HepG2 (cell line): Measurements from ENCODE around the gene SLC4A11. TPM values are rescaled to one million over a fixed set of nuclear protein-coding genes. Genes with fewer than 3 reads are reported as not detected.
A peak's percentile ranks its signal among the peaks of the same experiment; 100 is the strongest.

ENCODE experiments used
- ATAC-seq: fragments of 200-7000 bp; cut with Tn5 transposase; 3 replicates; pipeline ENCODE4 v1.9.1; 2020; ENCODE audit warnings: mild to moderate bottlenecking, moderate library complexity
- BruUV-seq: library from RNA; stranded (reverse); fragments of 400-500 nt; replicated peaks from 2 replicates; lab custom pipeline; 2021; lab: Mats Ljungman, UMichigan
- CTCF ChIA-PET: fragments of 300-600 bp; formaldehyde crosslinking; extraction: SDS; loops from one replicate; lab custom pipeline; 2021; ENCODE audit warnings: low total read pairs, inconsistent platforms, low intra/inter-chr PET ratio; lab: Yijun Ruan, JAX
- POLR2A ChIA-PET: fragments of 350-600 bp; sonication (Branson Sonifier 250); formaldehyde crosslinking; loops from one replicate; lab custom pipeline; 2020; ENCODE audit warnings: antibody characterized with exemption, inconsistent platforms; lab: Yijun Ruan, JAX
- DNase-seq: peaks from one replicate; pipeline ENCODE4 v3.0.0-alpha.2; 2015; ENCODE audit warnings: low spot score
- FAIRE-seq: peaks from 3 replicates; lab custom pipeline; 2011; peaks lifted over from hg19 to GRCh38; lab: Jason Lieb, UNC
- H2AFZ ChIP-seq: one replicate; pipeline ENCODE4 v1.6.1; 2011; ENCODE audit warnings: low read length, inconsistent platforms
- H3K27ac ChIP-seq: fragments of 300-600 bp; 3 replicates; pipeline ENCODE4 v1.8.0; 2011; ENCODE audit warnings: mixed run types, mild to moderate bottlenecking, mixed read lengths, low read length, inconsistent platforms; ENCODE audit not compliant: insufficient read depth; ENCODE audit errors: extremely low read length
- H3K27me3 ChIP-seq, 2 experiments: fragments of 200-600 bp in 1 of 2; 2 replicates in 1 of 2; 3 replicates in 1 of 2; pipeline versions ENCODE4 v1.6.0 to v1.8.0; 2011; ENCODE audit warnings: low read length in 2 of 2, mild to moderate bottlenecking in 2 of 2, moderate library complexity in 2 of 2, inconsistent platforms in 1 of 2; ENCODE audit not compliant: insufficient read depth in 2 of 2, control insufficient read depth in 1 of 2
- H3K36me3 ChIP-seq, 2 experiments: fragments of 200-600 bp in 1 of 2; replicated peaks in 1 of 2; 2 replicates in 1 of 2; 3 replicates in 1 of 2; pipeline versions ENCODE4 v1.5.1 to v1.8.0; 2011; ENCODE audit warnings: low read length in 2 of 2, inconsistent platforms in 1 of 2; ENCODE audit not compliant: insufficient read depth in 2 of 2, control insufficient read depth in 1 of 2
- H3K4me1 ChIP-seq: 2 replicates; pipeline ENCODE4 v1.5.1; 2012; ENCODE audit warnings: low read length, inconsistent platforms; ENCODE audit not compliant: insufficient read depth
- H3K4me2 ChIP-seq: 2 replicates; pipeline ENCODE4 v1.6.0; 2011; ENCODE audit warnings: low read depth, low read length, inconsistent platforms
- H3K4me3 ChIP-seq, 3 experiments: fragments of 200-600 bp in 1 of 3; sonication (generic), shearing (Covaris generic) in 1 of 3; replicated peaks in 1 of 3; 2 replicates each; pipeline ENCODE4 v1.5.1; 2011 to 2016; ENCODE audit warnings: low read length in 3 of 3, inconsistent platforms in 2 of 3, low read depth in 2 of 3, mild to moderate bottlenecking in 2 of 3, control low read depth in 1 of 3, mixed read lengths in 1 of 3; ENCODE audit not compliant: insufficient read depth in 1 of 3
- H3K79me2 ChIP-seq: one replicate; pipeline ENCODE4 v1.6.1; 2011; ENCODE audit warnings: low read length, inconsistent platforms; ENCODE audit not compliant: insufficient read depth
- H3K9ac ChIP-seq: 2 replicates; pipeline ENCODE4 v1.6.0; 2011; ENCODE audit warnings: mild to moderate bottlenecking, low read depth, low read length, inconsistent platforms; ENCODE audit not compliant: insufficient read depth
- H3K9me3 ChIP-seq: 2 replicates; pipeline ENCODE4 v1.5.1; 2012; ENCODE audit warnings: mild to moderate bottlenecking, low read length
- H4K20me1 ChIP-seq: 2 replicates; pipeline ENCODE4 v1.6.0; 2011; ENCODE audit warnings: inconsistent platforms, mild to moderate bottlenecking, low read length, moderate library complexity; ENCODE audit not compliant: insufficient read depth
- JUN ChIP-seq: sonication (generic); formaldehyde crosslinking; IDR thresholded peaks from 2 replicates; pipeline ENCODE4 v1.4.0; 2020; ENCODE audit warnings: mild to moderate bottlenecking, missing genetic modification reagents
- MEIS2 ChIP-seq: sonication (generic); formaldehyde crosslinking; IDR thresholded peaks from 2 replicates; pipeline ENCODE4 v1.9.0; 2021; ENCODE audit warnings: mild to moderate bottlenecking, missing genetic modification reagents
- NFAT5 ChIP-seq: sonication (generic); formaldehyde crosslinking; IDR thresholded peaks from 2 replicates; pipeline ENCODE4 v1.4.0; 2020; ENCODE audit warnings: missing genetic modification reagents
- NFKB2 ChIP-seq: sonication (generic); formaldehyde crosslinking; IDR thresholded peaks from 2 replicates; pipeline ENCODE4 v1.4.0; 2020; ENCODE audit warnings: missing genetic modification reagents, borderline replicate concordance
- TIGD3 ChIP-seq: sonication (generic); formaldehyde crosslinking; IDR thresholded peaks from 2 replicates; pipeline ENCODE4 v1.5.1; 2020; ENCODE audit warnings: mild to moderate bottlenecking, missing genetic modification reagents, borderline replicate concordance
- WGBS: methylation state at CpG from one replicate; pipeline ENCODE4 v1.1.6; 2017; ENCODE audit warnings: low lambda C conversion rate; 5-methylcytosine and 5-hydroxymethylcytosine counted together
- in situ Hi-C: cut with HindIII; loops from 2 replicates; pipeline ENCODE4 v1.10.0; 2017; ENCODE audit warnings: low pct_unique_long_range_greater_than_20kb; ENCODE audit not compliant: extremely low pct_ligation_motif_present
- intact Hi-C: fragments of 100-400 bp; cut with micrococcal nuclease; formaldehyde crosslinking; loops from one replicate; pipeline ENCODE4 v1.10.0; 2022; ENCODE audit not compliant: unreplicated experiment
- polyA plus RNA-seq, 8 experiments: library from polyadenylated mRNA; depleted of rRNA in 3 of 8; stranded (reverse) in 7 of 8; unstranded in 1 of 8; fragments of >200 nt; fragmentation: Illumina TruSeq in 4 of 8; extraction: Trizol in 4 of 8; gene quantifications; 2 replicates each; pipeline versions ENCODE4 v1.2.1 to v1.2.3, GENCODE V29; 2011 to 2016; ENCODE audit warnings: low read depth in 4 of 8, missing spikeins in 1 of 8, mixed read lengths in 1 of 8; ENCODE audit not compliant: insufficient read depth in 1 of 8
- total RNA-seq, 5 experiments: library from RNA; depleted of rRNA; stranded (reverse); fragments of >200 nt; fragmentation: Illumina TruSeq; extraction: Trizol; gene quantifications; 2 replicates each; pipeline ENCODE4 v1.2.3, GENCODE V29; 2016; ENCODE audit warnings: low read depth in 1 of 5
- TF ChIP-seq, protein P1 (sequence below): sonication (generic); formaldehyde crosslinking; IDR thresholded peaks from 2 replicates; pipeline ENCODE4 v1.4.0; 2020; ENCODE audit warnings: low read depth, mild to moderate bottlenecking, missing genetic modification reagents
- TF ChIP-seq, protein P2 (sequence below): sonication (generic); IDR thresholded peaks from 2 replicates; pipeline ENCODE4 v1.6.1; 2016; ENCODE audit warnings: low read depth, borderline replicate concordance

SLC4A11 gene
- total and polyA plus RNA-seq, 2 of the 13 experiments (the other 11 are each of a cell fraction or from before 2014, with no cell fraction given) = 3.9 to 27.0 TPM

DNA sequence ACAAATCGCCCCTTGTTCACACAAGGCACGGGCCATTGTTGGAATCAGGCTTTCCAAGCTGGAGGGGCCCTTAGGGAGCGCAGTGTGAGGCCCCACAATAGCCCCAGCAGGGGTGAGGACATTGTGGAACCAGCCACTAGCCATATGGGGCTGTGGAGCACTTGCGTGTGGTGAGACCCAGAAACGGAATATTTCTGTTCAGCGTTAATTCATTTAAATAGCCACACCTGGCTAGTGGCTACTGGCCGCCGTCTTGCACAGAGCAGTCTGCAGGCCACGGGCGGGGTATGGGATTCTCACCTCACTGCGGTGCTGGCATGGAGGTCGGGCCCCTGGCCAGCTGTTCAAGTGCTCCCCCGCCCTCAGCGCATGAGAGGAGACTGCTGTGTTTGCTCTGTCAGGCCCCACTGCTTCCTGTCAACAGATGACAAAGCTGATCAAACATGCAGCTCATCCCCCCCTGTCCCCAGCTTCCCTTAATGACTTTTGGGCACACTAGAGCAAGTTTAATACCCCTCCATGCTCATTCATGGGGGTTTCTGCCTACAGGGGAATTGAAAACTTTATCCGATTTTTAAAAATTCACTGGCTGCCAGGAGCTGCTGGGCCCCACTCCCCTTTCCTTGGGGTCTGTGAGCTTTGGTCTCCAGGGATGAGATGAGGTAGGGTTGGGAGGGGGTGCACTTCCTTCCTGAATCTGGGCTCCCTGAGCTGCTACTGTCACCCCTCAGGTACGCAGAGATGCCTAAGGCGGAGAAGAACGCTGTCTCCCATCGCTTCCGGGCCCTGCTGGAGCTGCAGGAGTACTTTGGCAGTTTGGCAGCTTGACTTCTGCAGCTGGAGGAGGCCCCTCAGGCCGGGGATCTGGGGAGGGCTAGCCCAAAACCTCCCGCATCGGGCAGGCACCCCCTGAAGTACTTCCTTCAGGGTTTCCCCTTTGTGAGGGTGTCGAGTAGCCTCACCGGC lies 16.1 kb downstream of the SLC4A11 start (continued):
- TF ChIP-seq, protein P1, sequence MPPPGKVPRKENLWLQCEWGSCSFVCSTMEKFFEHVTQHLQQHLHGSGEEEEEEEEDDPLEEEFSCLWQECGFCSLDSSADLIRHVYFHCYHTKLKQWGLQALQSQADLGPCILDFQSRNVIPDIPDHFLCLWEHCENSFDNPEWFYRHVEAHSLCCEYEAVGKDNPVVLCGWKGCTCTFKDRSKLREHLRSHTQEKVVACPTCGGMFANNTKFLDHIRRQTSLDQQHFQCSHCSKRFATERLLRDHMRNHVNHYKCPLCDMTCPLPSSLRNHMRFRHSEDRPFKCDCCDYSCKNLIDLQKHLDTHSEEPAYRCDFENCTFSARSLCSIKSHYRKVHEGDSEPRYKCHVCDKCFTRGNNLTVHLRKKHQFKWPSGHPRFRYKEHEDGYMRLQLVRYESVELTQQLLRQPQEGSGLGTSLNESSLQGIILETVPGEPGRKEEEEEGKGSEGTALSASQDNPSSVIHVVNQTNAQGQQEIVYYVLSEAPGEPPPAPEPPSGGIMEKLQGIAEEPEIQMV (CRISPR knock-in tag) = peak; percentile 91

DNA sequence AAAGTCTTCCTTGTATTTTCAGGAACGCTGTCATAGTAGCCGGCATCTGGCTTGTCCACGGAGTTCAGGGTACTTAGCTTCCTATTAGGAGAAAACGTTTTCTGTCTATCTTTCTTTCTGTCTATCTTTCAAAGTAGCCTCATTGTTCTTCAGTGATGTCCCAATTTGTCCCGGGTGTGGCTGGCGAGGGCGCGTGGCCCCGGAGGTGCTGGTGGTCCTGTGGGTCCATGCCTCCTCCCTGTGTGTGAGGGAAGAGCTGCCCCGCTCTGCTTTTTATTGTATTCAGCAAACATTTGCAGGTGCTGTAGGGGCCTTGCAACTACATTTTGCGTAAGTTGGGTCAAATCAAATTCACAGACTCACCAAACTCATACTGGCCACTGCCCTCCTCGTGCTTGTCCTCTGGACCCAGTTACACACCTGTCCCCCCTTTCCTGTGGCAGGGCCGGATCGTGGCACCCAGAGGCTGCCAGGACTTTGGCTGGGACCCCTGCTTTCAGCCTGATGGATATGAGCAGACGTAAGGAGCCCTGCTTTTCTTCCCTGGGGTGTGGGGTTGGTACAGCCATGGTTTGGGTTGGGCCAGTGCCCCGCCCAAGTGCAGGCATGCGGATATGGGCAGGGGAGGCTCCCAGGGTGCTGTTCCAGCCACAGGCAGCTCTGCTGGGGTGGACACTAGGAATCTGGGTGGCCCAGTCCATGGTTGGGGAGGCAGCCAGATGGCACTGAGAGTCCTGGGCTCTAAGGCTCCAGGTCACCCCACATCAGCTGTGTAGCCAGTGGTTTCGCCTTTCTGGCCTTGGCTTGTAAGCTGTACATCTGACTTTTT lies 17.4 kb downstream of the SLC4A11 start:
- H3K27me3 ChIP-seq = no peaks in the 10 kb centered on the region
- peaks cover 88% of the 10 kb centered on the region for H3K4me1 ChIP-seq
- H3K79me2 ChIP-seq = no peaks in the 10 kb centered on the region
- H3K9me3 ChIP-seq = no peaks in the 10 kb centered on the region
- H3K4me2 ChIP-seq = no peak overlapping the region
- no peak overlapping the region for H3K9ac ChIP-seq
- H3K36me3 ChIP-seq = peaks cover 11 to 22% of the 10 kb centered on the region in 2 experiments
- DNase-seq = no peak
- peak overlapping the region; percentile 73 for H3K27ac ChIP-seq
- no peaks in the 10 kb centered on the region for H4K20me1 ChIP-seq
- 85% methylated on average over 18 of the region's 18 CpGs for WGBS
- in situ Hi-C loops (no loop called here), intact Hi-C loops (no loop called here)
- no peak for ATAC-seq
- ChIA-PET POLR2A (interaction anchor here (1.1 to 10.0 kb wide), 10 partner anchors 10 to 322 kb away, joined by 3 to 149 read pairs (median 12); partner anchors contain the start of genes DDRGK1, FASTKD5, ITPA and MRPS26), CTCF (interaction anchor here (1.5 to 3.9 kb wide), 2 partner anchors 28 to 29 kb away, joined by 4 to 86 read pairs; no protein-coding TSS in a partner anchor)
- H3K4me3 ChIP-seq = no peak overlapping the region
- H2AFZ ChIP-seq = no peak overlapping the region
- no peak for FAIRE-seq
- BruUV-seq = no TSS peak
- TF ChIP-seq NFAT5 (CRISPR knock-in tag) (0 out of 2 replicates have a peak, but pooled peaks have one; percentile 18), MEIS2 (CRISPR knock-in tag) (peak; percentile 36; the same call in 1 of the 2 replicates), TIGD3 (CRISPR knock-in tag) (0 out of 2 replicates have a peak, but pooled peaks have one; percentile 34), NFKB2 (CRISPR knock-in tag) (peak; percentile 63; the same call in 1 of the 2 replicates), JUN (0 out of 2 replicates have a peak, but pooled peaks have one; percentile 30)
- TF ChIP-seq, protein P2, sequence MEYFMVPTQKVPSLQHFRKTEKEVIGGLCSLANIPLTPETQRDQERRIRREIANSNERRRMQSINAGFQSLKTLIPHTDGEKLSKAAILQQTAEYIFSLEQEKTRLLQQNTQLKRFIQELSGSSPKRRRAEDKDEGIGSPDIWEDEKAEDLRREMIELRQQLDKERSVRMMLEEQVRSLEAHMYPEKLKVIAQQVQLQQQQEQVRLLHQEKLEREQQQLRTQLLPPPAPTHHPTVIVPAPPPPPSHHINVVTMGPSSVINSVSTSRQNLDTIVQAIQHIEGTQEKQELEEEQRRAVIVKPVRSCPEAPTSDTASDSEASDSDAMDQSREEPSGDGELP = peak; percentile 56; the same call in 1 of the 2 replicates
